ENCODE measurements around the gene KCTD1. TPM values are rescaled to one million over a fixed set of nuclear protein-coding genes. Genes with fewer than 3 reads are reported as not detected.

The KCTD1 gene
- total RNA-seq: 100 to 1,000 TPM in 1 of 5 donors, 10 to 100 TPM in 2, 1 to 10 TPM in 2; 7.1 to 118 (median 15.2) TPM
- 10 to 100 TPM in 2 of 3 donors, 1 to 10 TPM in 1; 7.8 to 23.5 (median 10.5) TPM for polyA plus RNA-seq
- long read RNA-seq, donor 1, partial matches to known transcripts: 0 of 2 reads
- long read RNA-seq, donor 1, other reads (novel, unspliced or antisense): 0 of 2 reads
- long read RNA-seq, donor 2, partial matches to known transcripts: 0 of 2 reads
- long read RNA-seq, donor 2, other reads (novel, unspliced or antisense): 0 of 2 reads
- long read RNA-seq, donor 3, partial matches to known transcripts: 0 of 1 reads
- long read RNA-seq, donor 3, other reads (novel, unspliced or antisense): 0 of 1 reads
- long read RNA-seq, donor 4: 0 reads
- long read RNA-seq, donor 5, partial matches to known transcripts: 0 of 2 reads
- long read RNA-seq, donor 5, other reads (novel, unspliced or antisense): 0 of 2 reads
- long read RNA-seq, donor 6, partial matches to known transcripts: 5 of 9 reads
- long read RNA-seq, donor 6, other reads (novel, unspliced or antisense): 0 of 9 reads
- long read RNA-seq, donor 7: 0 reads
- long read RNA-seq, donor 8, partial matches to known transcripts: 0 of 2 reads
- long read RNA-seq, donor 8, other reads (novel, unspliced or antisense): 0 of 2 reads
- long read RNA-seq, donor 9: 0 reads
- long read RNA-seq, donor 10, partial matches to known transcripts: 0 of 1 reads
- long read RNA-seq, donor 10, other reads (novel, unspliced or antisense): 0 of 1 reads

- H3K4me3 ChIP-seq: peak within 1 kb of the TSS; percentile 65 to 90 (median 76)
- WGBS, 5 donors: 0 to 1% (median 0%) methylated on average over 57 to 88 of the region's 88 CpGs
- intact Hi-C loops (cut with DNase I; ENCODE audit: low total_unique reads): no loop called here
These were observed at the start of gene KCTD1 for GRCh38 chr18:26548415-26549262. Gene KCTD1 (minus strand): TSS chr18:26548553. CDS start chr18:26548536, 17 bp downstream.

GRCh38 chr18:26593365-26594320 is 45.3 kb upstream of the KCTD1 start:
- Histone ChIP-seq H3K4me1 (no peaks in the 10 kb centered on the region), H3K9me3 (no peaks in the 10 kb centered on the region), H3K4me3 (no peak overlapping the region), H3K36me3 (no peaks in the 10 kb centered on the region), H3K27me3 (no peaks in the 10 kb centered on the region), H3K27ac (no peak overlapping the region)
- intact Hi-C loops (cut with DNase I; ENCODE audit: low total_unique reads): no loop called here
- TF ChIP-seq EP300 (IDR thresholded peaks at IDR 0.05) (no peak), POLR2AphosphoS5 (IDR thresholded peaks at IDR 0.05) (no peak), POLR2A (IDR thresholded peaks at IDR 0.05) (no peak), CTCF (IDR thresholded peaks at IDR 0.05) (no peak)
- DNase-seq: no peak
- 72 to 82% (median 79%) methylated on average over 2 of the region's 2 CpGs for WGBS, 5 donors

More at GRCh38 chr18:26548415-26549262, at the start of gene KCTD1:
- Histone ChIP-seq H3K27ac (peak within 1 kb of the TSS; percentile 77 to 85 (median 82)), H3K27me3 (peaks cover 3 to 58% (median 15%) of the 10 kb centered on the region in 3 donors), H3K36me3 (no peaks in the 10 kb centered on the region), H3K9me3 (no peaks in the 10 kb centered on the region), H3K4me1 (peaks cover 40 to 70% (median 62%) of the 10 kb centered on the region in 4 donors)
- TF ChIP-seq POLR2AphosphoS5 (IDR thresholded peaks at IDR 0.05) (peak in 2 of 3 donors; percentile 37 to 70), POLR2A (IDR thresholded peaks at IDR 0.05) (no peak)
- peak; percentile 83 to 95 for DNase-seq

GRCh38 chr18:26584745-26585144 is 36.4 kb upstream of the KCTD1 start:
- WGBS, 5 donors: 86 to 98% (median 94%) methylated on average over 6 of the region's 6 CpGs
- Histone ChIP-seq H3K9me3 (no peaks in the 10 kb centered on the region), H3K27ac (no peak overlapping the region), H3K4me3 (no peak overlapping the region), H3K4me1 (peaks cover 0 to 8% (median 0%) of the 10 kb centered on the region in 4 donors), H3K27me3 (no peaks in the 10 kb centered on the region), H3K36me3 (no peaks in the 10 kb centered on the region)
- DNase-seq: no peak
- intact Hi-C loops (cut with DNase I; ENCODE audit: low total_unique reads): no loop called here
- no peak for TF ChIP-seq POLR2A (IDR thresholded peaks at IDR 0.05)
- no peak for TF ChIP-seq EP300 (IDR thresholded peaks at IDR 0.05)
- no peak for TF ChIP-seq POLR2AphosphoS5 (IDR thresholded peaks at IDR 0.05)
- no peak for TF ChIP-seq CTCF (IDR thresholded peaks at IDR 0.05)

Data from stomach (tissue), 19 donors.